Common myeloid progenitor, CD34-positive (primary cell): ENCODE results near the gene EGFR.

Source experiments
- CTCF ChIA-PET: fragments of 350-600 bp; sonication (Branson Sonifier 250); formaldehyde crosslinking; loops from one replicate; lab custom pipeline; 2021; ENCODE audit warnings: antibody characterized with exemption; lab: Charles Lee
- POLR2A ChIA-PET: fragments of 350-600 bp; sonication (Branson Sonifier 250); formaldehyde crosslinking; loops from one replicate; lab custom pipeline; 2021; ENCODE audit warnings: antibody characterized with exemption; lab: Charles Lee
- DNase-seq, 3 donors: peaks; one replicate each; pipeline versions ENCODE4 v3.0.0 to v3.0.0-alpha.2; 2013
- H3K27ac ChIP-seq, 2 experiments: 1 replicate in 1 of 2; 2 replicates in 1 of 2; pipeline ENCODE4 v1.7.0; 2013; ENCODE audit warnings: inconsistent platforms in 2 of 2, low read length in 2 of 2, mild to moderate bottlenecking in 2 of 2, low read depth in 1 of 2, moderate library complexity in 1 of 2; ENCODE audit not compliant: severe bottlenecking in 2 of 2, insufficient read depth in 1 of 2, poor library complexity in 1 of 2
- H3K27me3 ChIP-seq, 5 experiments: replicated peaks in 2 of 5; 1 replicate in 3 of 5; 2 replicates in 2 of 5; pipeline versions ENCODE4 v1.6.1 to v1.7.0; 2013; ENCODE audit warnings: low read length in 4 of 5, mild to moderate bottlenecking in 2 of 5, moderate library complexity in 2 of 5, inconsistent platforms in 1 of 5; ENCODE audit not compliant: insufficient read depth in 5 of 5, control insufficient read depth in 4 of 5
- H3K36me3 ChIP-seq, 4 experiments: 1 replicate in 2 of 4; 2 replicates in 2 of 4; pipeline versions ENCODE4 v1.6.1 to v1.7.0; 2013; ENCODE audit warnings: low read length in 3 of 4, control low read depth in 1 of 4, mild to moderate bottlenecking in 1 of 4; ENCODE audit not compliant: control insufficient read depth in 4 of 4, insufficient read depth in 4 of 4
- H3K4me1 ChIP-seq, 4 experiments: 1 replicate in 3 of 4; 2 replicates in 1 of 4; pipeline versions ENCODE4 v1.6.1 to v1.7.1; 2013; ENCODE audit warnings: low read length in 3 of 4, mild to moderate bottlenecking in 3 of 4, control low read depth in 1 of 4, inconsistent platforms in 1 of 4, moderate library complexity in 1 of 4; ENCODE audit not compliant: control insufficient read depth in 4 of 4, insufficient read depth in 4 of 4; ENCODE audit errors: control extremely low read depth in 1 of 4
- H3K4me3 ChIP-seq, 7 experiments: 1 replicate in 4 of 7; 2 replicates in 3 of 7; pipeline versions ENCODE4 v1.5.1 to v1.7.0; 2013; ENCODE audit warnings: mild to moderate bottlenecking in 7 of 7, low read length in 6 of 7, moderate library complexity in 6 of 7, inconsistent platforms in 2 of 7, low read depth in 2 of 7, control low read depth in 1 of 7; ENCODE audit not compliant: insufficient read depth in 4 of 7, control insufficient read depth in 1 of 7; ENCODE audit errors: extremely low read depth in 1 of 7
- H3K9me3 ChIP-seq, 5 experiments: 1 replicate in 4 of 5; 2 replicates in 1 of 5; pipeline versions ENCODE4 v1.6.1 to v1.7.1; 2013; ENCODE audit warnings: low read length in 4 of 5, mild to moderate bottlenecking in 2 of 5, inconsistent platforms in 1 of 5, low read depth in 1 of 5, moderate library complexity in 1 of 5; ENCODE audit not compliant: control insufficient read depth in 4 of 5, insufficient read depth in 2 of 5; ENCODE audit errors: control extremely low read depth in 1 of 5
- WGBS: methylation state at CpG from one replicate; pipeline ENCODE4 v1.1.5; 2013; ENCODE audit not compliant: insufficient coverage; 5-methylcytosine and 5-hydroxymethylcytosine counted together

EGFR gene

DNA sequence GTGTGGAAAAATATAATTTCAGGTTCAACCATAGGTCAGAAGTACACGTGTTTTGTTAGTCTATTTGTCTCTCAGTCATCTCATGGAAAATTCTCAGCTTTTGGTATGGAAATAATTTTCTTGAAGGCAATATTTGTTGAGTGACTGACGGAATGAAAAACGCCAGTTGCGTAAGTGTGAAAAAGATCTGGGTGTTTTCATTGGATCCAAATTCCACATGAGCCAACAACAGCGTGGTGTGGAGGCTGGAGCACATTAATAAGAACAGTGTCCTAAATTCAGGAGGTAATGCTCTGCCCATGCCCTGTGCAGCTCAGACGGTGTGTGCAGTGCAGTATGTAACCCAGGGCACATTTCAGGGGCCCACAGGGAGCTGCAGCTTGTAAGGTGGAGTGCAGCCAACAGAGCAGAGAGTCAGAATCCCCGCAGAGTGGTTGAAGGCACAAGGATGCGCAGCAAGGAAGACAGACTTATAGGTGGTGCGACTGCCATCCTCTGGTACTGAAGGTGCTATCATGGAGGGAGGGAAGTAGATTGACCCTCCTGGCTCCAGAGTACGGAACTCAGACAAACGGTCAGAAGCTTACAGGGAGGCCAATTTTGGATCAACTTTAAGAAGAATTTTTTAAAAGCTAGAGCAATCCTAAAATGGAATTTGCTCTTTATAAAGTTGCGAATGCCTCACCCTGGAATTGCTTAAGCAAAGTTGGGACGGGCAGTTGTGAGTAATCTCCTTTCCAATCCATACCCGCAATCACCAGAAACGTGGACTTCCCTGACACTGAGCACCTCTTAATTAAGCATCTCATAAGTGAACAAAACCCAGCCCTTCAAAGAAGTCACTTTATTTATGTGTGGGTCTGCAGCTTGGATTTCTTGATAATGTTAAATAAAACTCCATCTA lies 38.0 kb downstream of the EGFR start:
- no peaks in the 10 kb centered on the region for H3K9me3 ChIP-seq
- no peaks in the 10 kb centered on the region for H3K4me1 ChIP-seq
- H3K4me3 ChIP-seq = no peak overlapping the region
- H3K36me3 ChIP-seq = no peaks in the 10 kb centered on the region
- DNase-seq = no peak
- H3K27me3 ChIP-seq = no peaks in the 10 kb centered on the region
- H3K27ac ChIP-seq = no peak overlapping the region
- WGBS = 98% methylated on average over 11 of the region's 15 CpGs
- ChIA-PET CTCF (no interaction called here), POLR2A (no interaction called here)

DNA sequence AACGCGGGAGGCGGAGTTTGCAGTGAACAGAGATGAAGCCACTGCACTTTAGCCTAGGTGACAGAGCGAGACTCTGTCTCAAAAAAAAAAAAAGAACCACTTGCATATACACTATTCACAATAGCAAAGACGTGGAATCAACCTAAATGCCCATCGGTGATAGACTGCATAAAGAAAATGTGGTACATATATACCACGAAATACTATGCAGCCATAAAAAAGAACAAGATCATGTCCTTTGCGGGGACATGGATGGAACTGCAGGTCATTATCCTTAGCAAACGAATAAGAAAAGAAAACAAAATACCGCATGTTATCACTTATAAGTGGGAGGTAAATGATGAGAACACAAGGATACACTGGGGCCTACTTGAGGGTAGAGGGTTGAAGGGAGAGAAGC lies 39.5 kb downstream of the EGFR start:
- no peak for DNase-seq
- no peaks in the 10 kb centered on the region for H3K4me1 ChIP-seq
- no peak overlapping the region for H3K4me3 ChIP-seq
- no peak overlapping the region for H3K27ac ChIP-seq
- ChIA-PET POLR2A (no interaction called here), CTCF (no interaction called here)
- no peaks in the 10 kb centered on the region for H3K27me3 ChIP-seq
- H3K9me3 ChIP-seq = no peaks in the 10 kb centered on the region
- H3K36me3 ChIP-seq = no peaks in the 10 kb centered on the region
- 95% methylated on average over 8 of the region's 10 CpGs for WGBS

DNA sequence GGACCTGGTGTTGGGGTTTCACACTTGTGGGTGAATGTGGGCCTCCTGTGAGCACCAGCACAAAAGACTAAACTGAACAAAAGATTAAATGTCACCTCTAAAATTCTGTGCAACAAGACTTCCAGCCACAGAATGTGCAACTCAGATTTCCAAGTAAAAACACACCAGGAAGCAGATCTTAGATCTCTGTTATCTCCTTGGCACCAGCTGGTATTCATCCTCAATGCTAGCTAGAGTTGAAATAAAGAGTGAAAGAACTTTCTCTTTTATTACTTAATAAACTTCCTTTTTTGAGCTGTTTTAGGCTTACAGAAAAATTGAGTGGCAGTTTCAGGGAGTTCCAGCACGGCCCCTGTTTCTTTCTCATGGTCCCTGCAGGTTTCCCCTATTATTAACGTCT lies 40.2 kb downstream of the EGFR start:
- H3K27ac ChIP-seq = no peak overlapping the region
- no peak for DNase-seq
- H3K4me3 ChIP-seq = no peak overlapping the region
- ChIA-PET CTCF (no interaction called here), POLR2A (no interaction called here)
- H3K27me3 ChIP-seq = no peaks in the 10 kb centered on the region
- 71% methylated on average over 1 of the region's 2 CpGs for WGBS
- H3K9me3 ChIP-seq = no peaks in the 10 kb centered on the region
- no peaks in the 10 kb centered on the region for H3K4me1 ChIP-seq
- no peaks in the 10 kb centered on the region for H3K36me3 ChIP-seq

DNA sequence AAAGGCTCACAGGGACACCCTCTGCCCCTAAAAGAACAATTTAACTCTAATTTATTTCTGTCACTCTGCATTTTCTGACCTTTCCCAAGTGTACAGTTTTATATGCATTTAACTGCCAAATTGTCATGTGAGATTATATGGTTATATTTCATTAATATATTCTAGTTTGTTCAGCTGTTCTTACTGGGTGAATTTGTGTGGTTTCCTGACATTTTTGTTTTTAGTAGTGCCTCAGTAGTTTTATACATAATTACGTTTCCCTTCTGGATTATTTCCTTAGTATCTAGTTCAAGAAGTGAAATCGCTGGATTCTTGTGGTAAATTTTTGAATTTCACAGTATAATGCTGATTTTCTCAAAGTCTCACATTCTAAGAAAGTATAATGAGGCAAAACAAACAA lies 41.3 kb downstream of the EGFR start:
- peaks cover 0 to 2% (median 0%) of the 10 kb centered on the region in 5 experiments for H3K27me3 ChIP-seq
- CTCF ChIA-PET = no interaction called here

DNA sequence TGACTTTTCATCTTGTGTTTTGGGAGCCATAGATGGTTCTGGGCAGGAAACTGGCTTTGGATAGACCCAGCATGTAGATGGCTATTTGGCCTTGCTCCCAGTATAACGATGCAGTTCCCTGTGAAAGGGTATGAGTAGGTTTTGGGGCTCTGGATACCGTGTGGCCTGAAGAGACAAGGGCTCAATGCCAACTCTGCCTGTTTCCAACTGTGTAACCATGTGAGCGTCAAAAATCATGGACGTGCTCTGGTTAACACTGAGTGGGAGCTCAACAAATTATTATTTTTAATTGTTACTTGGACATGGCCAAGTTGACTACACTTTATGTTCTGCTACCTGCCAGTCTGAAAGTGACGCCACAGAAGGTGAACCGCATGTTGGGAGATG lies 41.8 kb downstream of the EGFR start:
- Histone ChIP-seq H3K9me3 (peaks cover 0 to 1% (median 0%) of the 10 kb centered on the region in 5 experiments), H3K36me3 (no peaks in the 10 kb centered on the region), H3K4me1 (no peaks in the 10 kb centered on the region), H3K27ac (no peak overlapping the region), H3K27me3 (peaks cover 0 to 2% (median 0%) of the 10 kb centered on the region in 5 experiments), H3K4me3 (no peak overlapping the region)
- WGBS = 97% methylated on average over 6 of the region's 6 CpGs
- DNase-seq = no peak
- ChIA-PET POLR2A (no interaction called here), CTCF (no interaction called here)

More for the DNA sequence above, 41.3 kb downstream of the EGFR start:
- no CpG with 5 or more reads among the region's 2 CpGs for WGBS
- H3K9me3 ChIP-seq = peaks cover 0 to 1% (median 0%) of the 10 kb centered on the region in 5 experiments
- no peak overlapping the region for H3K27ac ChIP-seq
- no peaks in the 10 kb centered on the region for H3K4me1 ChIP-seq
- POLR2A ChIA-PET = no interaction called here
- no peak for DNase-seq
- no peaks in the 10 kb centered on the region for H3K36me3 ChIP-seq
- no peak overlapping the region for H3K4me3 ChIP-seq

DNA sequence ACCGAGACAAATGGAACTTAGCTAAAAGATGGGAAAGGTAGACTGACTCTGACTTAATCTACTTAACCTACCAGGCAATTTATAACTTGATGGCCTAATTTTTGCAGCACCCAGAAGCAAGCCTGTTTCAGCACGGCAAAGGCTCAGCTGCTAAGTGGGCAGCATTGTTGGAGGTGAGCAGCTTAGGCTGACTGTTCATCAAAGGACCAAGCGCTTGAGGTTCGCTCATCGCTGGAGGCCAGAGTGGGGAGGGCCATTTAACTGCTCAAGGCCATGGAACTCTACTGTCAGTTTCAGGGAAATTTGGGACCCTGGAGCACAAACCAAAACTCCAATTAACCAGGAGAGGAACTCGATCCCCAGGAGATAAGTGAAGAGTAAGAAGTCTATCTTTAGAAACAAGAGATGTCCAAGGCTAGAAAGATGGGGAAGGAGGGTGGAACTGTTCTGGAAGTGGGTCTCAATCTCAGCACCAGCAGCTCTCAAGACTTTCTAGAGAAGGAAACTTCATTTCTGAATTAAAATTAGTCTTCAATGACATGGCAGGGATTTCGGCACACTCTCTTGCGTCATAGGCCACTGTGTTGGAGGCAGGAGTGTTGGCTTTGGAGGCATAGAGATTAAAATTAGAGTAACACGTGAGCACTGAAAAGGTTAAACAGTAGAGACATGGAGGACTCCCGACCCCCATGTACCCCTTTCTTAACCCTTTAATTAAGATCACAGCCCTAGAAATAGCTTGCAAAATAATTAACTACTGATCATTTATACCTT lies 43.1 kb downstream of the EGFR start:
- 96% methylated on average over 6 of the region's 10 CpGs for WGBS
- ChIA-PET CTCF (no interaction called here), POLR2A (no interaction called here)
- no peak overlapping the region for H3K4me3 ChIP-seq
- H3K9me3 ChIP-seq = peaks cover 0 to 1% (median 0%) of the 10 kb centered on the region in 5 experiments
- no peaks in the 10 kb centered on the region for H3K4me1 ChIP-seq
- peaks cover 0 to 3% (median 0%) of the 10 kb centered on the region in 5 experiments for H3K27me3 ChIP-seq
- DNase-seq = no peak
- H3K27ac ChIP-seq = no peak overlapping the region
- no peaks in the 10 kb centered on the region for H3K36me3 ChIP-seq

DNA sequence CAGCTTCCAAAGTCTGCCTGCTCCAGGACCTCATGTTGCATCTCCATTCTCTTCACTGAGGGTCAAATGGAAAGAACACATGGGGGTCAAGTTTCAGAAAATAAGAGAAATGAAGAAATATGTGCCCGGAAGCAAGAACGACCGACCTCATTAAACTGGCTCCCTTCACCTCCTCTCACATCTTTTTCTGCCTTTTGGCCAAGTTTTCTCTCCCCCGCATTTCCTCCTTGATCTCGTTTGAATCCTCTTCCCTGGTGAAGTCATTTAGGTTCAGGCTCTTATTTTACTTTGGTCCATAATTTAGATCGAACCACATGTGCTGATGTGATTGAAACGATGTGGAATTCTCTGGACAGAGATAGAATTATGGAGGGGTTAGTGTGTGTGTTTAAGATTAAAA lies 44.2 kb downstream of the EGFR start:
- no peak for DNase-seq
- no peaks in the 10 kb centered on the region for H3K36me3 ChIP-seq
- POLR2A ChIA-PET = no interaction called here
- 85% methylated on average over 5 of the region's 7 CpGs for WGBS
- H3K27ac ChIP-seq = no peak overlapping the region
- no peak overlapping the region for H3K4me3 ChIP-seq
- CTCF ChIA-PET = no interaction called here
- H3K9me3 ChIP-seq = peaks cover 0 to 1% (median 0%) of the 10 kb centered on the region in 5 experiments
- H3K4me1 ChIP-seq = no peaks in the 10 kb centered on the region
- peaks cover 0 to 6% (median 0%) of the 10 kb centered on the region in 5 experiments for H3K27me3 ChIP-seq
